HepG2 (cell line): ENCODE data around the gene HDHD3. TPM values are rescaled to one million over a fixed set of nuclear protein-coding genes. Genes with fewer than 3 reads are reported as not detected.
A peak's percentile ranks its signal among the peaks of the same experiment; 100 is the strongest.

Experiments used
- AGO2 ChIP-seq: fragments of 200-400 bp; formaldehyde crosslinking; optimal IDR thresholded peaks from 2 replicates; pipeline ENCODE3; 2017; ENCODE audit warnings: mild to moderate bottlenecking, low read depth, low read length, moderate library complexity
- GATAD1 ChIP-seq: IDR thresholded peaks from 2 replicates; pipeline ENCODE4 v1.6.1; 2016; ENCODE audit warnings: missing genetic modification reagents, missing compliant biosample characterization
- HMGA1 ChIP-seq: sonication (generic); formaldehyde crosslinking; conservative IDR thresholded peaks from 2 replicates; pipeline ENCODE4 v1.4.0; 2020; ENCODE audit warnings: missing genetic modification reagents
- HNF4A ChIP-seq: sonication (generic); formaldehyde crosslinking; IDR thresholded peaks from 2 replicates; pipeline ENCODE4 v1.4.0; 2020; ENCODE audit warnings: missing genetic modification reagents
- HOMEZ ChIP-seq: IDR thresholded peaks from 2 replicates; pipeline ENCODE4 v1.6.1; 2016; ENCODE audit warnings: low read depth
- KDM1A ChIP-seq: IDR thresholded peaks from 2 replicates; pipeline ENCODE4 v1.6.1; 2016; ENCODE audit warnings: missing compliant biosample characterization
- MEF2D ChIP-seq: sonication (generic); formaldehyde crosslinking; IDR thresholded peaks from 2 replicates; pipeline ENCODE4 v1.5.1; 2020; ENCODE audit warnings: mild to moderate bottlenecking, missing genetic modification reagents
- NONO ChIP-seq, 2 experiments: fragments of 450-650 bp in 1 of 2; sonication (generic) in 1 of 2; formaldehyde crosslinking in 1 of 2; IDR thresholded peaks in 1 of 2; conservative IDR thresholded peaks in 1 of 2; 2 replicates each; pipeline versions ENCODE4 v1.6.1 to v1.8.0; 2017 to 2022; ENCODE audit warnings: mild to moderate bottlenecking in 1 of 2, missing genetic modification reagents in 1 of 2, moderate library complexity in 1 of 2
- RXRB ChIP-seq: IDR thresholded peaks from 2 replicates; pipeline ENCODE4 v1.6.1; 2016; ENCODE audit warnings: borderline replicate concordance, missing genetic modification reagents, missing compliant biosample characterization
- ZFP82 ChIP-seq: sonication (generic); formaldehyde crosslinking; IDR thresholded peaks from 2 replicates; pipeline ENCODE4 v1.5.1; 2020; ENCODE audit warnings: mild to moderate bottlenecking, missing genetic modification reagents, borderline replicate concordance
- ZFP90 ChIP-seq: sonication (generic); formaldehyde crosslinking; IDR thresholded peaks from 2 replicates; pipeline ENCODE4 v1.8.0; 2022; ENCODE audit warnings: missing genetic modification reagents, mild to moderate bottlenecking, inconsistent platforms, borderline replicate concordance
- ZNF230 ChIP-seq: sonication (generic); formaldehyde crosslinking; IDR thresholded peaks from 2 replicates; pipeline ENCODE4 v1.4.0; 2020; ENCODE audit warnings: mild to moderate bottlenecking, missing genetic modification reagents
- ZNF256 ChIP-seq: sonication (generic); formaldehyde crosslinking; conservative IDR thresholded peaks from 2 replicates; pipeline ENCODE4 v1.4.0; 2020; ENCODE audit warnings: missing genetic modification reagents
- ZNF350 ChIP-seq: sonication (generic); formaldehyde crosslinking; IDR thresholded peaks from 2 replicates; pipeline ENCODE4 v1.4.0; 2020; ENCODE audit warnings: mild to moderate bottlenecking, low read depth, missing genetic modification reagents, borderline replicate concordance
- ZNF710 ChIP-seq: sonication (generic); formaldehyde crosslinking; IDR thresholded peaks from 2 replicates; pipeline ENCODE4 v1.5.0; 2020; ENCODE audit warnings: mild to moderate bottlenecking, missing genetic modification reagents, borderline replicate concordance
- ZNF773 ChIP-seq: sonication (generic); formaldehyde crosslinking; IDR thresholded peaks from 2 replicates; pipeline ENCODE4 v1.4.0; 2020; ENCODE audit warnings: missing genetic modification reagents, borderline replicate concordance
- ZNF788 ChIP-seq: sonication (generic); formaldehyde crosslinking; IDR thresholded peaks from 2 replicates; pipeline ENCODE4 v1.5.0; 2020; ENCODE audit warnings: mild to moderate bottlenecking, missing genetic modification reagents, borderline replicate concordance
- ZNF790 ChIP-seq: sonication (generic); formaldehyde crosslinking; IDR thresholded peaks from 2 replicates; pipeline ENCODE4 v1.8.0; 2022; ENCODE audit warnings: missing genetic modification reagents, mild to moderate bottlenecking, borderline replicate concordance
- ZSCAN12 ChIP-seq: sonication (generic); formaldehyde crosslinking; IDR thresholded peaks from 2 replicates; pipeline ENCODE4 v1.9.0; 2021; ENCODE audit warnings: mild to moderate bottlenecking, missing genetic modification reagents
- polyA plus RNA-seq, 8 experiments: library from polyadenylated mRNA; depleted of rRNA in 3 of 8; stranded (reverse) in 7 of 8; unstranded in 1 of 8; fragments of >200 nt; fragmentation: Illumina TruSeq in 4 of 8; extraction: Trizol in 4 of 8; gene quantifications; 2 replicates each; pipeline versions ENCODE4 v1.2.1 to v1.2.3, GENCODE V29; 2011 to 2016; ENCODE audit warnings: low read depth in 4 of 8, missing spikeins in 1 of 8, mixed read lengths in 1 of 8; ENCODE audit not compliant: insufficient read depth in 1 of 8
- total RNA-seq, 5 experiments: library from RNA; depleted of rRNA; stranded (reverse); fragments of >200 nt; fragmentation: Illumina TruSeq; extraction: Trizol; gene quantifications; 2 replicates each; pipeline ENCODE4 v1.2.3, GENCODE V29; 2016; ENCODE audit warnings: low read depth in 1 of 5
- TF ChIP-seq, protein P1 (sequence below): sonication (generic); formaldehyde crosslinking; IDR thresholded peaks from 2 replicates; pipeline ENCODE4 v1.5.0; 2020; ENCODE audit warnings: missing genetic modification reagents, mild to moderate bottlenecking, borderline replicate concordance
- TF ChIP-seq, protein P2 (sequence below): sonication (generic); formaldehyde crosslinking; IDR thresholded peaks from 2 replicates; pipeline ENCODE4 v1.4.0; 2020; ENCODE audit warnings: missing genetic modification reagents

The HDHD3 gene
- total and polyA plus RNA-seq, 2 of the 13 experiments (the other 11 are each of a cell fraction or from before 2014, with no cell fraction given): 23.1 to 38.5 TPM

DNA sequence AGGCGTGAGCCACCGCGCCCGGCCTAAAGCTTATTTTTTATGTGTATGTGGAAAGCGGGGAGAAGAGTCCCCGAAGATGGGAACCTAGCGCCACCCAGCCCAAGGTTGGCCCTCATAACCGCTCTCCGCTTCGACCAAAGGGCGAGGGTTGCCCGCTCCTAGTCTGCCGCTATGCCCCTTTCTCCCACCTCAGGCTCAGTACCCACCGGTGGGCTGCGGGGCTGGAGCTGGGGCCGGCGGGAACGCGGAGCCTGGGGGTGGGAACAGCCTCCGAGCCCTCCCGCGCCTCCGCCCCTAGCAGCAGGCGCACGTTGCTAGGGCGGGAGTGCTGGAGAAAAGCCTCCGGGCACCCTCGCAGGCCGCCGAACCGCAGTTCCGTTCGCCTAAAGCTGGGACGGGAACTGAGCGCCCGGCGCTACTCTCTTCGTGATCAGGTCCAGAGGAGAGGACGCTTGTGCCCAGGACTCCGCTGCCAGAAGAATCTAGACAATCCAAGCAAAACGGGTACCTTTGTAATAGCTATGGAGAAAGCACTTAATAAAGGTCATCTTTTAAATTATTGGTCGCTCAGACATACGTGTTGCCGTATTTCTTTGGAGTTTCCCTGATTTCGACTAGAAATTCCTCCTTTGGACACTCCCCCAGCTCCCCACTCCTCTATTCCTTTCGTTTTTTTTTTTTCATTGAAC, 36.6 kb downstream of the HDHD3 start, which contains the start of gene WDR31 (continued):
- TF ChIP-seq, protein P1, sequence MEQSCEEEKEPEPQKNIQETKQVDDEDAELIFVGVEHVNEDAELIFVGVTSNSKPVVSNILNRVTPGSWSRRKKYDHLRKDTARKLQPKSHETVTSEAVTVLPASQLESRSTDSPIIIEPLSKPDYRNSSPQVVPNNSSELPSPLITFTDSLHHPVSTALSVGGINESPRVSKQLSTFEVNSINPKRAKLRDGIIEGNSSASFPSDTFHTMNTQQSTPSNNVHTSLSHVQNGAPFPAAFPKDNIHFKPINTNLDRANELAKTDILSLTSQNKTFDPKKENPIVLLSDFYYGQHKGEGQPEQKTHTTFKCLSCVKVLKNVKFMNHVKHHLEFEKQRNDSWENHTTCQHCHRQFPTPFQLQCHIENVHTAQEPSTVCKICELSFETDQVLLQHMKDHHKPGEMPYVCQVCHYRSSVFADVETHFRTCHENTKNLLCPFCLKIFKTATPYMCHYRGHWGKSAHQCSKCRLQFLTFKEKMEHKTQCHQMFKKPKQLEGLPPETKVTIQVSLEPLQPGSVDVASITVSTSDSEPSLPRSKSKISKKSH (CRISPR knock-in tag): no peak; the same call in 1 of the 2 replicates
- no peak for TF ChIP-seq NONO (IDR thresholded peaks at IDR 0.05)
- TF ChIP-seq NONO (CRISPR knock-in tag; conservative IDR thresholded peaks at IDR 0.05): peak; percentile 98
- no peak for TF ChIP-seq HMGA1 (CRISPR knock-in tag)
- TF ChIP-seq ZNF256: 0 out of 2 replicates have a peak, but pooled peaks have one; percentile 17
- TF ChIP-seq AGO2: no peak
- peak; percentile 51; the same call in 1 of the 2 replicates for TF ChIP-seq HNF4A (CRISPR knock-in tag)
- TF ChIP-seq ZNF230: peak; percentile 69
- peak; percentile 77 for TF ChIP-seq MEF2D
- TF ChIP-seq ZNF790 (CRISPR knock-in tag): peak; percentile 88; the same call in 1 of the 2 replicates
- TF ChIP-seq ZNF710 (CRISPR knock-in tag): peak; percentile 65; the same call in 1 of the 2 replicates
- 0 out of 2 replicates have a peak, but pooled peaks have one; percentile 74 for TF ChIP-seq ZFP82
- 0 out of 2 replicates have a peak, but pooled peaks have one; percentile 33 for TF ChIP-seq ZSCAN12 (CRISPR knock-in tag)
- TF ChIP-seq KDM1A (CRISPR knock-in tag): peak; percentile 62
- TF ChIP-seq, protein P2, sequence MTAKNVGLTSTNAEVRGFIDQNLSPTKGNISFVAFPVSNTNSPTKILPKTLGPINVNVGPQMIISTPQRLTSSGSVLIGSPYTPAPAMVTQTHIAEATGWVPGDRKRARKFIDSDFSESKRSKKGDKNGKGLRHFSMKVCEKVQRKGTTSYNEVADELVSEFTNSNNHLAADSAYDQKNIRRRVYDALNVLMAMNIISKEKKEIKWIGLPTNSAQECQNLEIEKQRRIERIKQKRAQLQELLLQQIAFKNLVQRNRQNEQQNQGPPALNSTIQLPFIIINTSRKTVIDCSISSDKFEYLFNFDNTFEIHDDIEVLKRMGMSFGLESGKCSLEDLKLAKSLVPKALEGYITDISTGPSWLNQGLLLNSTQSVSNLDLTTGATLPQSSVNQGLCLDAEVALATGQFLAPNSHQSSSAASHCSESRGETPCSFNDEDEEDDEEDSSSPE (CRISPR knock-in tag): peak; percentile 91
- TF ChIP-seq ZNF788: peak; percentile 99
- peak; percentile 94 for TF ChIP-seq GATAD1 (CRISPR knock-in tag)
- TF ChIP-seq ZFP90 (CRISPR knock-in tag): peak; percentile 94
- no peak for TF ChIP-seq ZNF773 (CRISPR knock-in tag)
- peak; percentile 88 for TF ChIP-seq ZNF350 (CRISPR knock-in tag)
- TF ChIP-seq RXRB (CRISPR knock-in tag): peak; percentile 79
- TF ChIP-seq HOMEZ (CRISPR knock-in tag): peak; percentile 75
